ENCODE data around the gene PITPNC1. TPM values are rescaled to one million over a fixed set of nuclear protein-coding genes. Genes with fewer than 3 reads are reported as not detected.

The PITPNC1 gene
- total and polyA plus RNA-seq, 2 donors (not counting 3 experiments of a cell fraction or from before 2014, with no cell fraction given), result 2.4 to 9.6 TPM

- H3K4me1 ChIP-seq (ENCODE audit: control insufficient read depth, extremely low read depth, insufficient read depth, low read length), result no peaks in the 10 kb centered on the region
- no peak overlapping the region for H2AFZ ChIP-seq (ENCODE audit: low read depth, low read length)
- H3K27ac ChIP-seq (ENCODE audit: insufficient read depth, low read depth, low read length), result no peak overlapping the region
- no peak for FAIRE-seq
- dilution Hi-C loops (cut with MboI; ENCODE audit: extremely low pct_ligation_motif_present, low sequenced_read_pairs) (no loop called here), intact Hi-C loops (cut with micrococcal nuclease) (no loop called here)
- H3K9me3 ChIP-seq (replicated peaks; ENCODE audit: control insufficient read depth, insufficient read depth, low read length), result no peaks in the 10 kb centered on the region
- no peaks in the 10 kb centered on the region for H4K20me1 ChIP-seq (replicated peaks; ENCODE audit: control insufficient read depth, extremely low read depth, insufficient read depth, low read length)
- no peaks in the 10 kb centered on the region for H3K36me3 ChIP-seq (ENCODE audit: control insufficient read depth in 2 of 2, extremely low read depth in 1 of 2, insufficient read depth in 2 of 2, low read length in 2 of 2)
- CTCF ChIA-PET, result interaction anchor here (0.7 to 1.2 kb wide), 4 partner anchors 72 to 157 kb away, joined by 3 to 4 read pairs (median 3); no protein-coding TSS in a partner anchor
- TF ChIP-seq POLR2AphosphoS5 (IDR thresholded peaks at IDR 0.05; ENCODE audit: insufficient read depth, low read depth, low read length) (no peak), CTCF (IDR thresholded peaks at IDR 0.05; ENCODE audit: extremely low read depth in 1 of 2, insufficient read depth in 1 of 2, low read depth in 1 of 2, low read length in 2 of 2) (no peak), MYC (IDR thresholded peaks at IDR 0.05; ENCODE audit: low read depth, low read length) (no peak), EZH2 (IDR thresholded peaks at IDR 0.05; ENCODE audit: borderline replicate concordance, low read depth, low read length, severe bottlenecking) (no peak)
- H3K4me2 ChIP-seq (ENCODE audit: insufficient read depth, low read length), result no peak overlapping the region
- POLR2A ChIA-PET, result no interaction called here
- H3K79me2 ChIP-seq (ENCODE audit: control insufficient read depth, insufficient read depth, low read length), result no peaks in the 10 kb centered on the region
- no peak for DNase-seq (ENCODE audit: low read depth, low spot score)
- H3K9me1 ChIP-seq (replicated peaks; ENCODE audit: control insufficient read depth, extremely low read depth, insufficient read depth, low read length), result no peaks in the 10 kb centered on the region
- H3K27me3 ChIP-seq (ENCODE audit: control insufficient read depth in 2 of 2, insufficient read depth in 2 of 2, low read length in 2 of 2), result no peaks in the 10 kb centered on the region
- no TSS peak for BruUV-seq (replicated peaks)
- no peak overlapping the region for H3K4me3 ChIP-seq (replicated peaks in 1 of 3; ENCODE audit: insufficient read depth in 1 of 3, low read depth in 1 of 3, low read length in 3 of 3)
- H3K9ac ChIP-seq (replicated peaks; ENCODE audit: extremely low read depth, insufficient read depth, low read length), result no peak overlapping the region
These were observed 90.7 kb downstream of the PITPNC1 start for GRCh38 chr17:67467500-67468455.

Measured in endothelial cell of umbilical vein (primary cell).